Mesenchymal stem cell (in vitro differentiated cells and primary cell): ENCODE data around the gene UBP1.

Source experiments
- DNase-seq: peaks from one replicate; pipeline ENCODE4 v3.0.0-alpha.2; 2013
- H2AFZ ChIP-seq: one replicate; pipeline ENCODE4 v1.6.1; 2013; ENCODE audit warnings: low read depth, mild to moderate bottlenecking, control low read depth, inconsistent platforms, low read length, moderate library complexity
- H2AK5ac ChIP-seq: 2 replicates; pipeline ENCODE4 v1.6.1; 2013; ENCODE audit warnings: low read length, moderate library complexity, mild to moderate bottlenecking, inconsistent platforms; ENCODE audit not compliant: severe bottlenecking
- H2BK120ac ChIP-seq: one replicate; pipeline ENCODE4 v1.6.1; 2013; ENCODE audit warnings: low read depth, mild to moderate bottlenecking, inconsistent platforms, low read length, moderate library complexity
- H2BK12ac ChIP-seq, 2 experiments: one replicate each; pipeline ENCODE4 v1.6.1; 2013; ENCODE audit warnings: inconsistent platforms in 2 of 2, low read length in 2 of 2, mild to moderate bottlenecking in 2 of 2, moderate library complexity in 2 of 2, control low read depth in 1 of 2
- H2BK15ac ChIP-seq: one replicate; pipeline ENCODE4 v1.6.1; 2013; ENCODE audit warnings: mild to moderate bottlenecking, low read depth, inconsistent platforms; ENCODE audit not compliant: poor library complexity, severe bottlenecking
- H2BK5ac ChIP-seq: 2 replicates; pipeline ENCODE4 v1.6.1; 2013; ENCODE audit warnings: low read depth, mild to moderate bottlenecking, low read length, control low read depth, inconsistent platforms; ENCODE audit not compliant: poor library complexity, severe bottlenecking
- H3K14ac ChIP-seq, 2 experiments: one replicate each; pipeline ENCODE4 v1.6.1; 2013; ENCODE audit warnings: inconsistent platforms in 2 of 2, low read length in 2 of 2, control low read depth in 1 of 2, mild to moderate bottlenecking in 1 of 2, moderate library complexity in 1 of 2
- H3K18ac ChIP-seq, 2 experiments: one replicate each; pipeline ENCODE4 v1.6.1; 2013; ENCODE audit warnings: inconsistent platforms in 2 of 2, low read length in 2 of 2, control low read depth in 1 of 2, low read depth in 1 of 2, mild to moderate bottlenecking in 1 of 2
- H3K23ac ChIP-seq, 2 experiments: one replicate each; pipeline ENCODE4 v1.6.1; 2013; ENCODE audit warnings: inconsistent platforms in 2 of 2, low read length in 2 of 2, mild to moderate bottlenecking in 2 of 2, moderate library complexity in 2 of 2, control low read depth in 1 of 2
- H3K27ac ChIP-seq: 2 replicates; pipeline ENCODE4 v1.5.1; 2013; ENCODE audit warnings: mild to moderate bottlenecking, moderate library complexity, low read length, control low read depth, inconsistent platforms; ENCODE audit not compliant: poor library complexity, severe bottlenecking
- H3K27me3 ChIP-seq, 2 experiments: 2 replicates each; pipeline versions ENCODE4 v1.6.1 to v1.7.0; 2013; ENCODE audit warnings: low read length in 2 of 2, mild to moderate bottlenecking in 2 of 2, moderate library complexity in 2 of 2, control low read depth in 1 of 2, inconsistent platforms in 1 of 2; ENCODE audit not compliant: control insufficient read depth in 1 of 2, insufficient read depth in 1 of 2
- H3K36me3 ChIP-seq, 2 experiments: 2 replicates each; pipeline versions ENCODE4 v1.6.1 to v1.7.0; 2013; ENCODE audit warnings: low read length in 2 of 2, control low read depth in 1 of 2, inconsistent platforms in 1 of 2, low read depth in 1 of 2, mild to moderate bottlenecking in 1 of 2; ENCODE audit not compliant: insufficient read depth in 2 of 2, control insufficient read depth in 1 of 2
- H3K4ac ChIP-seq, 2 experiments: one replicate each; pipeline ENCODE4 v1.6.1; 2013; ENCODE audit warnings: inconsistent platforms in 2 of 2, low read length in 2 of 2, mild to moderate bottlenecking in 2 of 2, moderate library complexity in 2 of 2, control low read depth in 1 of 2, low read depth in 1 of 2
- H3K4me1 ChIP-seq: 2 replicates; pipeline ENCODE4 v1.6.1; 2013; ENCODE audit warnings: low read depth, low read length, control low read depth; ENCODE audit not compliant: control insufficient read depth, insufficient read depth
- H3K4me2 ChIP-seq: 2 replicates; pipeline ENCODE4 v1.6.1; 2013; ENCODE audit warnings: low read length, mild to moderate bottlenecking, inconsistent platforms; ENCODE audit not compliant: poor library complexity, severe bottlenecking
- H3K4me3 ChIP-seq, 2 experiments: 2 replicates each; pipeline versions ENCODE4 v1.5.1 to v1.7.0; 2013; ENCODE audit warnings: low read length in 2 of 2, mild to moderate bottlenecking in 2 of 2, control low read depth in 1 of 2, low read depth in 1 of 2; ENCODE audit not compliant: insufficient read depth in 1 of 2
- H3K79me1 ChIP-seq: replicated peaks from 2 replicates; pipeline ENCODE4 v1.6.1; 2013; ENCODE audit warnings: mild to moderate bottlenecking, control low read depth, low read length, inconsistent platforms; ENCODE audit not compliant: poor library complexity, severe bottlenecking
- H3K9ac ChIP-seq: 2 replicates; pipeline ENCODE4 v1.7.0; 2013; ENCODE audit warnings: mild to moderate bottlenecking, low read length, moderate library complexity
- H3K9me3 ChIP-seq: 2 replicates; pipeline ENCODE4 v1.7.0; 2013; ENCODE audit warnings: mild to moderate bottlenecking, low read length; ENCODE audit not compliant: control insufficient read depth
- H4K8ac ChIP-seq: one replicate; pipeline ENCODE4 v1.6.1; 2013; ENCODE audit warnings: inconsistent platforms, mild to moderate bottlenecking, low read length, moderate library complexity
- H4K91ac ChIP-seq: one replicate; pipeline ENCODE4 v1.6.1; 2013; ENCODE audit warnings: mild to moderate bottlenecking, low read length, inconsistent platforms
- WGBS: methylation state at CpG from one replicate; pipeline ENCODE4 v1.1.7; 2013; ENCODE audit warnings: mixed read lengths; 5-methylcytosine and 5-hydroxymethylcytosine counted together

The UBP1 gene

GRCh38 chr3:33426068-33426467 lies 14.1 kb downstream of the UBP1 start:
- Histone ChIP-seq H3K27ac (no peak overlapping the region), H3K18ac (no peak overlapping the region)
- no CpG with 5 or more reads among the region's 1 CpG for WGBS

GRCh38 chr3:33425453-33425852 lies 14.8 kb downstream of the UBP1 start:
- H2BK12ac ChIP-seq, result no peak overlapping the region
- H3K4me2 ChIP-seq, result no peak overlapping the region
- H2AK5ac ChIP-seq, result no peak overlapping the region
- no peak overlapping the region for H2AFZ ChIP-seq
- H3K18ac ChIP-seq, result no peak overlapping the region
- H3K36me3 ChIP-seq, result peaks cover 15 to 40% of the 10 kb centered on the region in 2 experiments
- no peak overlapping the region for H3K9ac ChIP-seq
- no peaks in the 10 kb centered on the region for H3K27me3 ChIP-seq
- H3K4me1 ChIP-seq, result peaks cover 2% of the 10 kb centered on the region
- no peak for DNase-seq
- H3K14ac ChIP-seq, result no peak overlapping the region
- H3K4ac ChIP-seq, result no peak overlapping the region
- no peak overlapping the region for H3K27ac ChIP-seq
- no peak overlapping the region for H4K8ac ChIP-seq
- H3K9me3 ChIP-seq, result no peaks in the 10 kb centered on the region
- H3K4me3 ChIP-seq, result no peak overlapping the region
- WGBS, result 92% methylated on average over 2 of the region's 2 CpGs
- no peak overlapping the region for H2BK15ac ChIP-seq
- peaks cover 12% of the 10 kb centered on the region for H3K79me1 ChIP-seq
- no peak overlapping the region for H2BK120ac ChIP-seq
- no peak overlapping the region for H2BK5ac ChIP-seq
- no peak overlapping the region for H4K91ac ChIP-seq
- no peak overlapping the region for H3K23ac ChIP-seq

More at GRCh38 chr3:33426068-33426467, 14.1 kb downstream of the UBP1 start:
- Histone ChIP-seq H2AK5ac (no peak overlapping the region), H2BK12ac (no peak overlapping the region), H4K91ac (no peak overlapping the region), H3K9ac (no peak overlapping the region), H3K14ac (no peak overlapping the region), H3K4me1 (peaks cover 2% of the 10 kb centered on the region), H3K27me3 (no peaks in the 10 kb centered on the region), H2BK120ac (no peak overlapping the region), H3K4ac (no peak overlapping the region), H2BK5ac (no peak overlapping the region), H2BK15ac (no peak overlapping the region), H3K4me3 (no peak overlapping the region), H3K79me1 (peaks cover 7% of the 10 kb centered on the region), H3K23ac (no peak overlapping the region), H4K8ac (no peak overlapping the region), H2AFZ (no peak overlapping the region), H3K9me3 (no peaks in the 10 kb centered on the region), H3K36me3 (peaks cover 9 to 35% of the 10 kb centered on the region in 2 experiments), H3K4me2 (no peak overlapping the region)
- no peak for DNase-seq

GRCh38 chr3:33424606-33425452 lies 15.4 kb downstream of the UBP1 start:
- H2BK15ac ChIP-seq, result no peak overlapping the region
- H2AK5ac ChIP-seq, result no peak overlapping the region
- no peak overlapping the region for H3K4me2 ChIP-seq
- H3K36me3 ChIP-seq, result peaks cover 17 to 44% of the 10 kb centered on the region in 2 experiments
- 93% methylated on average over 10 of the region's 10 CpGs for WGBS
- H2BK5ac ChIP-seq, result no peak overlapping the region
- H3K4me3 ChIP-seq, result no peak overlapping the region
- H3K18ac ChIP-seq, result no peak overlapping the region
- no peak overlapping the region for H3K23ac ChIP-seq
- no peak overlapping the region for H3K9ac ChIP-seq
- no peak overlapping the region for H3K14ac ChIP-seq
- peaks cover 15% of the 10 kb centered on the region for H3K79me1 ChIP-seq
- H3K27ac ChIP-seq, result no peak overlapping the region
- DNase-seq, result no peak
- peaks cover 2% of the 10 kb centered on the region for H3K4me1 ChIP-seq
- H4K8ac ChIP-seq, result no peak overlapping the region
- H2AFZ ChIP-seq, result no peak overlapping the region
- H2BK12ac ChIP-seq, result no peak overlapping the region
- no peaks in the 10 kb centered on the region for H3K27me3 ChIP-seq
- no peak overlapping the region for H3K4ac ChIP-seq
- H3K9me3 ChIP-seq, result no peaks in the 10 kb centered on the region
- no peak overlapping the region for H4K91ac ChIP-seq
- no peak overlapping the region for H2BK120ac ChIP-seq

GRCh38 chr3:33420966-33421365 lies 19.2 kb downstream of the UBP1 start:
- H3K4me3 ChIP-seq, result no peak overlapping the region

More at GRCh38 chr3:33420966-33421365, 19.2 kb downstream of the UBP1 start:
- no peak overlapping the region for H3K4me2 ChIP-seq
- H3K36me3 ChIP-seq, result peaks cover 17 to 73% of the 10 kb centered on the region in 2 experiments
- no peak overlapping the region for H4K8ac ChIP-seq
- no peak overlapping the region for H2BK12ac ChIP-seq
- no peak overlapping the region for H3K18ac ChIP-seq
- H2BK120ac ChIP-seq, result no peak overlapping the region
- no peak overlapping the region for H2BK15ac ChIP-seq
- H3K9me3 ChIP-seq, result no peaks in the 10 kb centered on the region
- no peak overlapping the region for H3K14ac ChIP-seq
- peaks cover 16% of the 10 kb centered on the region for H3K79me1 ChIP-seq
- H2BK5ac ChIP-seq, result no peak overlapping the region
- H2AK5ac ChIP-seq, result no peak overlapping the region
- no peak overlapping the region for H3K23ac ChIP-seq
- no peaks in the 10 kb centered on the region for H3K4me1 ChIP-seq
- H3K27me3 ChIP-seq, result no peaks in the 10 kb centered on the region
- H4K91ac ChIP-seq, result no peak overlapping the region
- DNase-seq, result no peak
- no peak overlapping the region for H3K9ac ChIP-seq
- H2AFZ ChIP-seq, result no peak overlapping the region
- no peak overlapping the region for H3K27ac ChIP-seq
- WGBS, result 98% methylated on average over 2 of the region's 2 CpGs
- H3K4ac ChIP-seq, result no peak overlapping the region
